IMR-90 (cell line): ENCODE results near the gene ARHGEF26. TPM values are rescaled to one million over a fixed set of nuclear protein-coding genes. Genes with fewer than 3 reads are reported as not detected.

Experiments used
- ATAC-seq: fragments of 200-7000 bp; cut with Tn5 transposase; 2 replicates; pipeline ENCODE4 v1.9.1; 2020; ENCODE audit warnings: low read depth, mild to moderate bottlenecking, moderate library complexity
- BruUV-seq: library from RNA; stranded (reverse); fragments of 400-500 nt; replicated peaks from 2 replicates; lab custom pipeline; 2021; lab: Mats Ljungman, UMichigan
- CTCF ChIA-PET: fragments of 300-600 bp; formaldehyde crosslinking; extraction: SDS; loops from one replicate; lab custom pipeline; 2021; ENCODE audit warnings: antibody characterized with exemption; lab: Yijun Ruan, JAX
- POLR2A ChIA-PET: fragments of 300-600 bp; sonication (Branson Sonifier 250); formaldehyde crosslinking; loops from one replicate; lab custom pipeline; 2022; ENCODE audit warnings: antibody characterized with exemption; ENCODE audit not compliant: unreplicated experiment; lab: Charles Lee
- DNase-seq: peaks from one replicate; pipeline ENCODE4 v3.0.0; 2013
- H2AFZ ChIP-seq: replicated peaks from 2 replicates; pipeline ENCODE3; 2013; ENCODE audit warnings: low read length, mild to moderate bottlenecking; ENCODE audit not compliant: poor library complexity
- H2AK5ac ChIP-seq: 2 replicates; pipeline ENCODE4 v1.6.1; 2013; ENCODE audit warnings: low read depth, low read length, inconsistent platforms
- H2AK9ac ChIP-seq: replicated peaks from 2 replicates; pipeline ENCODE3; 2013; ENCODE audit warnings: mild to moderate bottlenecking, low read depth, low read length, moderate library complexity; ENCODE audit not compliant: poor library complexity
- H2BK120ac ChIP-seq: 2 replicates; pipeline ENCODE4 v1.6.1; 2013; ENCODE audit warnings: low read depth, low read length, inconsistent platforms
- H2BK15ac ChIP-seq: 3 replicates; pipeline ENCODE4 v1.6.1; 2013; ENCODE audit warnings: low read depth, low read length, inconsistent platforms
- H2BK20ac ChIP-seq: 2 replicates; pipeline ENCODE4 v1.6.1; 2013; ENCODE audit warnings: low read depth, mild to moderate bottlenecking, inconsistent platforms, low read length, moderate library complexity
- H2BK5ac ChIP-seq: 2 replicates; pipeline ENCODE4 v1.6.1; 2013; ENCODE audit warnings: mild to moderate bottlenecking, low read depth, low read length, inconsistent platforms; ENCODE audit not compliant: poor library complexity, severe bottlenecking
- H3K14ac ChIP-seq: replicated peaks from 2 replicates; pipeline ENCODE4 v1.6.1; 2013; ENCODE audit warnings: low read depth, low read length, inconsistent platforms
- H3K18ac ChIP-seq: 2 replicates; pipeline ENCODE4 v1.6.1; 2013; ENCODE audit warnings: low read depth, low read length, control low read depth
- H3K23ac ChIP-seq: 2 replicates; pipeline ENCODE4 v1.6.1; 2013; ENCODE audit warnings: low read depth, low read length, inconsistent platforms
- H3K27ac ChIP-seq: 2 replicates; pipeline ENCODE4 v1.5.1; 2013; ENCODE audit warnings: mild to moderate bottlenecking, control low read depth, low read length; ENCODE audit not compliant: insufficient read depth
- H3K27me3 ChIP-seq: 2 replicates; pipeline ENCODE4 v1.6.1; 2013; ENCODE audit warnings: low read length; ENCODE audit not compliant: control insufficient read depth, insufficient read depth
- H3K36me3 ChIP-seq: 2 replicates; pipeline ENCODE4 v1.6.1; 2013; ENCODE audit warnings: low read length, mixed read lengths; ENCODE audit not compliant: control insufficient read depth, insufficient read depth
- H3K4ac ChIP-seq: 2 replicates; pipeline ENCODE4 v1.6.1; 2013; ENCODE audit warnings: low read depth, low read length, inconsistent platforms
- H3K4me1 ChIP-seq: 2 replicates; pipeline ENCODE4 v1.6.1; 2013; ENCODE audit warnings: low read length, mixed read lengths; ENCODE audit not compliant: control insufficient read depth, insufficient read depth
- H3K4me2 ChIP-seq: 2 replicates; pipeline ENCODE4 v1.6.1; 2013; ENCODE audit warnings: low read depth, mild to moderate bottlenecking, control low read depth, low read length, moderate library complexity
- H3K4me3 ChIP-seq: 2 replicates; pipeline ENCODE4 v1.5.1; 2013; ENCODE audit warnings: low read depth, mild to moderate bottlenecking, control low read depth, low read length, moderate library complexity; ENCODE audit not compliant: insufficient read depth
- H3K56ac ChIP-seq: 2 replicates; pipeline ENCODE4 v1.6.1; 2013; ENCODE audit warnings: low read length, inconsistent platforms; ENCODE audit not compliant: insufficient read depth; ENCODE audit errors: extremely low read depth
- H3K79me1 ChIP-seq, 2 experiments: 2 replicates each; pipeline ENCODE4 v1.6.1; 2013; ENCODE audit warnings: low read length in 2 of 2, inconsistent platforms in 1 of 2, low read depth in 1 of 2
- H3K9ac ChIP-seq: 2 replicates; pipeline ENCODE4 v1.6.1; 2013; ENCODE audit warnings: low read depth, low read length, control low read depth
- H3K9me1 ChIP-seq: 2 replicates; pipeline ENCODE4 v1.6.1; 2013; ENCODE audit warnings: low read length, inconsistent platforms; ENCODE audit not compliant: insufficient read depth
- H3K9me3 ChIP-seq: 2 replicates; pipeline ENCODE4 v1.6.1; 2013; ENCODE audit warnings: low read length; ENCODE audit not compliant: control insufficient read depth, insufficient read depth
- H4K20me1 ChIP-seq: 2 replicates; pipeline ENCODE4 v1.6.1; 2013; ENCODE audit warnings: low read length, inconsistent platforms; ENCODE audit not compliant: insufficient read depth
- H4K5ac ChIP-seq: 2 replicates; pipeline ENCODE4 v1.6.1; 2013; ENCODE audit warnings: mild to moderate bottlenecking, low read depth, low read length, control low read depth
- H4K8ac ChIP-seq, 2 experiments: 2 replicates each; pipeline ENCODE4 v1.6.1; 2013; ENCODE audit warnings: low read depth in 2 of 2, low read length in 2 of 2, control low read depth in 1 of 2, inconsistent platforms in 1 of 2
- H4K91ac ChIP-seq: 2 replicates; pipeline ENCODE4 v1.6.1; 2013; ENCODE audit warnings: low read depth, low read length, inconsistent platforms; ENCODE audit not compliant: insufficient read depth
- BHLHE40 ChIP-seq: fragments of 150-350 bp; IDR thresholded peaks from 2 replicates; pipeline ENCODE4 v1.6.1; 2016; ENCODE audit warnings: mild to moderate bottlenecking, low read depth, low read length
- CEBPB ChIP-seq: IDR thresholded peaks from 2 replicates; pipeline ENCODE4 v1.6.1; 2012; ENCODE audit warnings: low read depth, low read length, improper control_type of control experiment
- CHD1 ChIP-seq: IDR thresholded peaks from 2 replicates; pipeline ENCODE4 v1.6.1; 2012; ENCODE audit warnings: low read depth, low read length, improper control_type of control experiment
- FOS ChIP-seq: fragments of 150-350 bp; IDR thresholded peaks from 2 replicates; pipeline ENCODE4 v1.6.1; 2016; ENCODE audit warnings: low read depth, low read length
- MAFK ChIP-seq: IDR thresholded peaks from 2 replicates; pipeline ENCODE4 v1.6.1; 2012; ENCODE audit warnings: low read depth, low read length, improper control_type of control experiment
- MAZ ChIP-seq: IDR thresholded peaks from 2 replicates; pipeline ENCODE4 v1.6.1; 2012; ENCODE audit warnings: low read depth, mild to moderate bottlenecking, low read length, improper control_type of control experiment, moderate library complexity, borderline replicate concordance
- MXI1 ChIP-seq: IDR thresholded peaks from 2 replicates; pipeline ENCODE4 v1.6.1; 2012; ENCODE audit warnings: low read depth, mild to moderate bottlenecking, low read length, moderate library complexity, borderline replicate concordance
- NFE2L2 ChIP-seq: fragments of 150-350 bp; IDR thresholded peaks from 2 replicates; pipeline ENCODE4 v1.6.1; 2016; ENCODE audit warnings: low read depth, mild to moderate bottlenecking, low read length
- POLR2A ChIP-seq: IDR thresholded peaks from 2 replicates; pipeline ENCODE4 v1.6.1; 2012; ENCODE audit warnings: mild to moderate bottlenecking, low read depth, low read length
- RAD21 ChIP-seq: IDR thresholded peaks from 2 replicates; pipeline ENCODE4 v1.6.1; 2012; ENCODE audit warnings: low read length, improper control_type of control experiment
- RCOR1 ChIP-seq: IDR thresholded peaks from 2 replicates; pipeline ENCODE4 v1.6.1; 2012; ENCODE audit warnings: mild to moderate bottlenecking, low read length, improper control_type of control experiment; ENCODE audit not compliant: insufficient replicate concordance
- RFX5 ChIP-seq: IDR thresholded peaks from 2 replicates; pipeline ENCODE4 v1.8.0; 2012; ENCODE audit warnings: low read depth, mild to moderate bottlenecking, low read length, moderate library complexity
- SMC3 ChIP-seq: fragments of 150-350 bp; IDR thresholded peaks from 2 replicates; pipeline ENCODE4 v1.6.1; 2016; ENCODE audit warnings: low read depth, mild to moderate bottlenecking, antibody characterized with exemption, low read length, moderate library complexity
- WGBS, 2 experiments: methylation state at CpG; one replicate each; pipeline versions ENCODE4 v1.1.5 to v1.1.7; 2013; ENCODE audit warnings: missing lambda C conversion rate in 2 of 2; ENCODE audit not compliant: insufficient read length in 1 of 2; ENCODE audit errors: extremely low coverage in 2 of 2; 5-methylcytosine and 5-hydroxymethylcytosine counted together
- dilution Hi-C: fragments of 300-500 bp; cut with HindIII; formaldehyde crosslinking; loops from one replicate; pipeline ENCODE4 v1.14.3; 2018; ENCODE audit warnings: low sequenced_read_pairs; ENCODE audit not compliant: unreplicated experiment
- in situ Hi-C: fragments of 300-500 bp; cut with MboI; formaldehyde crosslinking; loops from 3 replicates; pipeline ENCODE4 v1.14.3; 2019; ENCODE audit warnings: low sequenced_read_pairs, inconsistent platforms, mixed read lengths
- intact Hi-C: fragments of 100-400 bp; cut with micrococcal nuclease; formaldehyde crosslinking; loops from 2 replicates; pipeline ENCODE4 v1.10.0; 2022
- polyA plus RNA-seq, 3 experiments: library from polyadenylated mRNA; depleted of rRNA; stranded (reverse); fragments of >200 nt; gene quantifications; 2 replicates each; pipeline ENCODE4 v1.2.3, GENCODE V29; 2012; ENCODE audit warnings: low replicate concordance in 1 of 3
- total RNA-seq: library from RNA; depleted of rRNA; stranded (reverse); fragments of >200 nt; gene quantifications from 2 replicates; pipeline ENCODE4 v1.2.3, GENCODE V29; 2012
- TF ChIP-seq, protein P1 (sequence below): fragments of 150-350 bp; IDR thresholded peaks from 2 replicates; pipeline ENCODE4 v1.6.1; 2017; ENCODE audit warnings: mild to moderate bottlenecking, antibody characterized with exemption, low read length, low read depth
- TF ChIP-seq, protein P2 (sequence below): conservative IDR thresholded peaks from 2 replicates; pipeline ENCODE4 v1.5.1; 2012; ENCODE audit warnings: mild to moderate bottlenecking, low read depth, low read length, improper control_type of control experiment
- TF ChIP-seq, protein P3 (sequence below): fragments of 150-350 bp; IDR thresholded peaks from 2 replicates; pipeline ENCODE4 v1.6.1; 2016; ENCODE audit warnings: low read depth, mild to moderate bottlenecking, low read length, moderate library complexity, borderline replicate concordance

ARHGEF26 gene
- total and polyA plus RNA-seq, 2 of the 4 experiments (the other 2 are of a cell fraction), result 2.0 to 2.3 TPM

DNA sequence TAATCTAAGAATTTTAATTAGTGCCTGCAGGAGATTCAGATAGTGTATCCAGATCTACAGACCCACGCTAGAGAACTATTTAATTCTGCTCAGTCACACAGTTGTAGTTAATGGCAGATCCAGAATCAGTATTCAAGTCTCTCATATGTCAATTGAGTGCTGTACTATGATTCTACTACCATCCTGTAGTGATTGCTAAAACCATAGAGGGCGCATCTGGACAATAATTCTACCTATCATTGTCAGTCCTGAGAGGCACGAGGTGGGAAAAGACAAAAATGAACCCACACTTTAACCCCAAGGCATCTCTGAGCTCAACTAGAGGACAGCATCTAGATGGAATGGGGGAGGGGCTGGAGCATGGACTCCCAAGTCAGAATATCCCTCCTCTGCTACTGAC lies 180.4 kb downstream of the ARHGEF26 start:
- dilution Hi-C loops (no loop called here), in situ Hi-C loops (no loop called here), intact Hi-C loops (no loop called here)
- H4K20me1 ChIP-seq, result no peaks in the 10 kb centered on the region
- H4K5ac ChIP-seq, result no peak overlapping the region
- no peak overlapping the region for H3K23ac ChIP-seq
- H3K18ac ChIP-seq, result no peak overlapping the region
- TF ChIP-seq MAZ, result no peak
- no peak for TF ChIP-seq RFX5
- TF ChIP-seq NFE2L2, result no peak
- no peak for TF ChIP-seq BHLHE40
- TF ChIP-seq, protein P1, sequence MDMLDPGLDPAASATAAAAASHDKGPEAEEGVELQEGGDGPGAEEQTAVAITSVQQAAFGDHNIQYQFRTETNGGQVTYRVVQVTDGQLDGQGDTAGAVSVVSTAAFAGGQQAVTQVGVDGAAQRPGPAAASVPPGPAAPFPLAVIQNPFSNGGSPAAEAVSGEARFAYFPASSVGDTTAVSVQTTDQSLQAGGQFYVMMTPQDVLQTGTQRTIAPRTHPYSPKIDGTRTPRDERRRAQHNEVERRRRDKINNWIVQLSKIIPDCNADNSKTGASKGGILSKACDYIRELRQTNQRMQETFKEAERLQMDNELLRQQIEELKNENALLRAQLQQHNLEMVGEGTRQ, result no peak
- TF ChIP-seq, protein P2, sequence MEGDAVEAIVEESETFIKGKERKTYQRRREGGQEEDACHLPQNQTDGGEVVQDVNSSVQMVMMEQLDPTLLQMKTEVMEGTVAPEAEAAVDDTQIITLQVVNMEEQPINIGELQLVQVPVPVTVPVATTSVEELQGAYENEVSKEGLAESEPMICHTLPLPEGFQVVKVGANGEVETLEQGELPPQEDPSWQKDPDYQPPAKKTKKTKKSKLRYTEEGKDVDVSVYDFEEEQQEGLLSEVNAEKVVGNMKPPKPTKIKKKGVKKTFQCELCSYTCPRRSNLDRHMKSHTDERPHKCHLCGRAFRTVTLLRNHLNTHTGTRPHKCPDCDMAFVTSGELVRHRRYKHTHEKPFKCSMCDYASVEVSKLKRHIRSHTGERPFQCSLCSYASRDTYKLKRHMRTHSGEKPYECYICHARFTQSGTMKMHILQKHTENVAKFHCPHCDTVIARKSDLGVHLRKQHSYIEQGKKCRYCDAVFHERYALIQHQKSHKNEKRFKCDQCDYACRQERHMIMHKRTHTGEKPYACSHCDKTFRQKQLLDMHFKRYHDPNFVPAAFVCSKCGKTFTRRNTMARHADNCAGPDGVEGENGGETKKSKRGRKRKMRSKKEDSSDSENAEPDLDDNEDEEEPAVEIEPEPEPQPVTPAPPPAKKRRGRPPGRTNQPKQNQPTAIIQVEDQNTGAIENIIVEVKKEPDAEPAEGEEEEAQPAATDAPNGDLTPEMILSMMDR, result no peak
- no peak for TF ChIP-seq MAFK
- TF ChIP-seq RAD21, result no peak
- TF ChIP-seq MXI1, result no peak
- no peak for TF ChIP-seq CHD1
- no peak for TF ChIP-seq FOS
- TF ChIP-seq POLR2A, result no peak
- TF ChIP-seq CEBPB, result no peak
- TF ChIP-seq, protein P3, sequence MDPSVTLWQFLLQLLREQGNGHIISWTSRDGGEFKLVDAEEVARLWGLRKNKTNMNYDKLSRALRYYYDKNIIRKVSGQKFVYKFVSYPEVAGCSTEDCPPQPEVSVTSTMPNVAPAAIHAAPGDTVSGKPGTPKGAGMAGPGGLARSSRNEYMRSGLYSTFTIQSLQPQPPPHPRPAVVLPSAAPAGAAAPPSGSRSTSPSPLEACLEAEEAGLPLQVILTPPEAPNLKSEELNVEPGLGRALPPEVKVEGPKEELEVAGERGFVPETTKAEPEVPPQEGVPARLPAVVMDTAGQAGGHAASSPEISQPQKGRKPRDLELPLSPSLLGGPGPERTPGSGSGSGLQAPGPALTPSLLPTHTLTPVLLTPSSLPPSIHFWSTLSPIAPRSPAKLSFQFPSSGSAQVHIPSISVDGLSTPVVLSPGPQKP, result no peak
- TF ChIP-seq RCOR1, result no peak
- TF ChIP-seq SMC3, result no peak
- no peak overlapping the region for H2AK5ac ChIP-seq
- H3K9me1 ChIP-seq, result no peaks in the 10 kb centered on the region
- H3K27me3 ChIP-seq, result no peaks in the 10 kb centered on the region
- no CpG with 5 or more reads among the region's 3 CpGs for WGBS, 2 experiments
- no peak overlapping the region for H4K91ac ChIP-seq
- H3K79me1 ChIP-seq, result peaks cover 0 to 4% of the 10 kb centered on the region in 2 experiments; a peak in 3 of 4 replicates
- no peak overlapping the region for H3K14ac ChIP-seq
- DNase-seq (no peak), ATAC-seq (no peak)
- no peak overlapping the region for H2BK15ac ChIP-seq
- H2AK9ac ChIP-seq, result no peak overlapping the region
- peaks cover 30% of the 10 kb centered on the region for H3K36me3 ChIP-seq
- no peak overlapping the region for H3K4ac ChIP-seq
- no peaks in the 10 kb centered on the region for H3K9me3 ChIP-seq
- BruUV-seq, result no TSS peak
- no peak overlapping the region; a peak in 1 of 4 replicates for H4K8ac ChIP-seq
- H3K4me3 ChIP-seq, result no peak overlapping the region
- H3K9ac ChIP-seq, result no peak overlapping the region
- ChIA-PET POLR2A (no interaction called here), CTCF (interaction anchor here (0.5 kb wide), 1 partner anchor 1663 kb away, joined by 3 read pairs; no protein-coding TSS in a partner anchor)
- no peaks in the 10 kb centered on the region for H3K4me1 ChIP-seq
- no peak overlapping the region for H2BK120ac ChIP-seq
- H3K4me2 ChIP-seq, result no peak overlapping the region
- H2BK20ac ChIP-seq, result no peak overlapping the region
- no peak overlapping the region for H2BK5ac ChIP-seq
- no peak overlapping the region for H3K56ac ChIP-seq
- H2AFZ ChIP-seq, result no peak overlapping the region
- H3K27ac ChIP-seq, result no peak overlapping the region
